Measurements from ENCODE around the gene LCAT. TPM values are rescaled to one million over a fixed set of nuclear protein-coding genes. Genes with fewer than 3 reads are reported as not detected.

LCAT gene
- total RNA-seq, 4 donors from 2014 or later: 3.6 to 19.0 (median 4.6) TPM

DNA sequence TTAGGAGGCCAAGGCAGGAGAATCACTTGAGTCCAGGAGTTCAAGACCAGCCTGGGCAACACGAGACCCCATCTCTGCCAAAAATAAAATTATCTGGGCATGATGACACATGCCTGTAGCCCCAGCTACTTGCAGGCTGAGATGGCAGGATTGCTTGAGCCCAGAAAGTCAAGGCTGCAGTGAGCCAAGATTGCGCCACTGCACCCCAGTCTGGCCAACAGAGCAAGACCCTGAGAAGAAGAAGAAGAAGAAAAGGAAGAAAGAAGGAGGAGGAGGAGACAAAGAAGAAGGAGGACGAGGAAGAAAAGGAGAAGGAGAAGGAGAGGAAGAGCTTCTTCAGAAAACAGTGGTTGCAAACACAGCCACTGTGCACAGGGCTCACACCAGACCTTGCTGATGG is 44.8 kb upstream of the LCAT start:
- Histone ChIP-seq H3K9me3 (no peaks in the 10 kb centered on the region), H3K36me3 (no peaks in the 10 kb centered on the region), H3K27me3 (no peaks in the 10 kb centered on the region), H3K27ac (no peak overlapping the region), H3K4me1 (peaks cover 1 to 22% (median 11%) of the 10 kb centered on the region in 4 donors), H3K4me3 (no peak overlapping the region)
- no peak for DNase-seq
- TF ChIP-seq POLR2A (IDR thresholded peaks at IDR 0.05): no peak
- TF ChIP-seq, protein P1, sequence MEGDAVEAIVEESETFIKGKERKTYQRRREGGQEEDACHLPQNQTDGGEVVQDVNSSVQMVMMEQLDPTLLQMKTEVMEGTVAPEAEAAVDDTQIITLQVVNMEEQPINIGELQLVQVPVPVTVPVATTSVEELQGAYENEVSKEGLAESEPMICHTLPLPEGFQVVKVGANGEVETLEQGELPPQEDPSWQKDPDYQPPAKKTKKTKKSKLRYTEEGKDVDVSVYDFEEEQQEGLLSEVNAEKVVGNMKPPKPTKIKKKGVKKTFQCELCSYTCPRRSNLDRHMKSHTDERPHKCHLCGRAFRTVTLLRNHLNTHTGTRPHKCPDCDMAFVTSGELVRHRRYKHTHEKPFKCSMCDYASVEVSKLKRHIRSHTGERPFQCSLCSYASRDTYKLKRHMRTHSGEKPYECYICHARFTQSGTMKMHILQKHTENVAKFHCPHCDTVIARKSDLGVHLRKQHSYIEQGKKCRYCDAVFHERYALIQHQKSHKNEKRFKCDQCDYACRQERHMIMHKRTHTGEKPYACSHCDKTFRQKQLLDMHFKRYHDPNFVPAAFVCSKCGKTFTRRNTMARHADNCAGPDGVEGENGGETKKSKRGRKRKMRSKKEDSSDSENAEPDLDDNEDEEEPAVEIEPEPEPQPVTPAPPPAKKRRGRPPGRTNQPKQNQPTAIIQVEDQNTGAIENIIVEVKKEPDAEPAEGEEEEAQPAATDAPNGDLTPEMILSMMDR (IDR thresholded peaks at IDR 0.05): no peak

- H3K27ac ChIP-seq: peak overlapping the region in 3 of 4 donors; percentile 3 to 22 (median 11)
- no peak for DNase-seq
- no peaks in the 10 kb centered on the region for H3K9me3 ChIP-seq
- TF ChIP-seq, protein P1 (IDR thresholded peaks at IDR 0.05): no peak
- no peak for TF ChIP-seq POLR2A (IDR thresholded peaks at IDR 0.05)
- peaks cover 0 to 17% (median 4%) of the 10 kb centered on the region in 4 donors for H3K4me1 ChIP-seq
- no peak overlapping the region for H3K4me3 ChIP-seq
- H3K36me3 ChIP-seq: no peaks in the 10 kb centered on the region
- H3K27me3 ChIP-seq: no peaks in the 10 kb centered on the region
Measured at GRCh38 chr16:67987460-67988160, 43.7 kb upstream of the LCAT start.

- Histone ChIP-seq H3K27me3 (no peaks in the 10 kb centered on the region), H3K36me3 (no peaks in the 10 kb centered on the region), H3K4me1 (peaks cover 0 to 17% (median 4%) of the 10 kb centered on the region in 4 donors), H3K9me3 (no peaks in the 10 kb centered on the region), H3K27ac (peak overlapping the region in 1 of 4 donors; percentile 3), H3K4me3 (no peak overlapping the region)
- TF ChIP-seq POLR2A (IDR thresholded peaks at IDR 0.05): no peak
- TF ChIP-seq, protein P1 (IDR thresholded peaks at IDR 0.05): no peak
- DNase-seq: no peak
Measured at GRCh38 chr16:67986949-67987348, 43.0 kb upstream of the LCAT start.

GRCh38 chr16:67982011-67982696 is 38.2 kb upstream of the LCAT start:
- no peak overlapping the region for H3K27ac ChIP-seq
- no peaks in the 10 kb centered on the region for H3K36me3 ChIP-seq

GRCh38 chr16:67979955-67980678 is 36.2 kb upstream of the LCAT start, which contains the start of gene DPEP3:
Gene DPEP3, minus strand, starts transcription at chr16:67980499. Its CDS starts 119 bp downstream, at chr16:67980380.
- H3K4me3 ChIP-seq: no peak within 1 kb of the TSS
- H3K27me3 ChIP-seq: no peaks in the 10 kb centered on the region
- no peak within 1 kb of the TSS for H3K27ac ChIP-seq
- TF ChIP-seq POLR2A (IDR thresholded peaks at IDR 0.05): no peak
- TF ChIP-seq, protein P1 (IDR thresholded peaks at IDR 0.05): no peak
- no peaks in the 10 kb centered on the region for H3K9me3 ChIP-seq
- DNase-seq: no peak
- H3K36me3 ChIP-seq: no peaks in the 10 kb centered on the region
- H3K4me1 ChIP-seq: peaks cover 0 to 13% (median 4%) of the 10 kb centered on the region in 4 donors

More at GRCh38 chr16:67982011-67982696, 38.2 kb upstream of the LCAT start:
- no peak for TF ChIP-seq POLR2A (IDR thresholded peaks at IDR 0.05)
- TF ChIP-seq, protein P1 (IDR thresholded peaks at IDR 0.05): no peak
- Histone ChIP-seq H3K9me3 (no peaks in the 10 kb centered on the region), H3K4me3 (no peak overlapping the region), H3K27me3 (no peaks in the 10 kb centered on the region), H3K4me1 (peaks cover 0 to 17% (median 4%) of the 10 kb centered on the region in 4 donors)
- DNase-seq: no peak

All from Peyer's patch (tissue), 4 donors.